GM12875 (cell line): ENCODE data around the gene CD248.

Experiments used
- H3K4me3 ChIP-seq: one replicate; pipeline ENCODE4 v1.5.1; 2011; ENCODE audit warnings: low read depth, low read length, control low read depth
- CTCF ChIP-seq: IDR thresholded peaks from 2 replicates; pipeline ENCODE4 v1.5.1; 2011; ENCODE audit warnings: low read depth, mild to moderate bottlenecking, control low read depth, inconsistent platforms, low read length, moderate library complexity, borderline replicate concordance; ENCODE audit not compliant: insufficient read depth

The CD248 gene

GRCh38 chr11:66299186-66299585 is 17.7 kb downstream of the CD248 start:
- no peak for TF ChIP-seq CTCF
- H3K4me3 ChIP-seq, result no peak overlapping the region

- TF ChIP-seq CTCF, result no peak
- H3K4me3 ChIP-seq, result no peak overlapping the region
Measured at GRCh38 chr11:66297610-66298009, 19.2 kb downstream of the CD248 start.

GRCh38 chr11:66294626-66295620 is 21.9 kb downstream of the CD248 start:
- no peak for TF ChIP-seq CTCF
- H3K4me3 ChIP-seq, result no peak overlapping the region

GRCh38 chr11:66293777-66294625 is 22.8 kb downstream of the CD248 start:
- no peak for TF ChIP-seq CTCF
- H3K4me3 ChIP-seq, result no peak overlapping the region

GRCh38 chr11:66293352-66293751 is 23.5 kb downstream of the CD248 start:
- no peak overlapping the region for H3K4me3 ChIP-seq
- TF ChIP-seq CTCF, result no peak

- no peak for TF ChIP-seq CTCF
- H3K4me3 ChIP-seq, result no peak overlapping the region
Measured at GRCh38 chr11:66292543-66293332, 24.1 kb downstream of the CD248 start.
